A549 (cell line): ENCODE data around the gene SLAMF1. TPM values are rescaled to one million over a fixed set of nuclear protein-coding genes. Genes with fewer than 3 reads are reported as not detected.

Source experiments
- ATAC-seq, 2 experiments: fragments of 200-7000 bp in 1 of 2; fragments of >200 bp in 1 of 2; cut with Nextera tagmentation in 1 of 2; cut with Tn5 transposase in 1 of 2; 3 replicates each; pipeline versions ENCODE4 v1.8.0 to v1.9.1; 2018 to 2020; ENCODE audit warnings: mild to moderate bottlenecking in 1 of 2, moderate library complexity in 1 of 2
- CTCF ChIA-PET: fragments of 300-600 bp; sonication (Branson Sonifier 250); formaldehyde crosslinking; extraction: SDS; loops from one replicate; lab custom pipeline; 2021; ENCODE audit warnings: antibody characterized with exemption, inconsistent platforms; lab: Yijun Ruan, JAX
- POLR2A ChIA-PET: fragments of 350-600 bp; formaldehyde crosslinking; extraction: SDS; loops from one replicate; lab custom pipeline; 2021; ENCODE audit warnings: antibody characterized with exemption, inconsistent platforms; lab: Yijun Ruan, JAX
- DNase-seq, 2 experiments: peaks; one replicate each; pipeline versions ENCODE4 v3.0.0 to v3.0.0-alpha.2; 2011 to 2016; ENCODE audit warnings: low read depth in 1 of 2, low spot score in 1 of 2
- FAIRE-seq: peaks from 2 replicates; lab custom pipeline; 2011; peaks lifted over from hg19 to GRCh38; lab: Jason Lieb, UNC
- H3K27ac ChIP-seq, 2 experiments: fragments of >200 bp; sonication (Bioruptor Twin); formaldehyde crosslinking; 3 replicates each; pipeline ENCODE4 v1.5.1; 2016 to 2017
- H3K4me1 ChIP-seq: fragments of >200 bp; sonication (Bioruptor Twin); formaldehyde crosslinking; 3 replicates; pipeline ENCODE4 v1.6.1; 2016
- H3K4me2 ChIP-seq: fragments of >200 bp; sonication (Bioruptor Twin); formaldehyde crosslinking; 3 replicates; pipeline ENCODE4 v1.6.1; 2016
- H3K4me3 ChIP-seq: fragments of >200 bp; sonication (Bioruptor Twin); formaldehyde crosslinking; 3 replicates; pipeline ENCODE4 v1.5.1; 2016
- H3K9me3 ChIP-seq: fragments of >200 bp; sonication (Bioruptor Twin); formaldehyde crosslinking; 3 replicates; pipeline ENCODE4 v1.6.1; 2016
- CEBPB ChIP-seq, 2 experiments: fragments of >200 bp in 1 of 2; sonication (Bioruptor Twin) in 1 of 2; formaldehyde crosslinking in 1 of 2; IDR thresholded peaks; 2 replicates each; pipeline ENCODE4 v1.6.1; 2012 to 2016
- EHF ChIP-seq: fragments of 250-450 bp; sonication (Bioruptor Pico); IDR thresholded peaks from 2 replicates; pipeline ENCODE4 v1.5.0; 2020; ENCODE audit warnings: mild to moderate bottlenecking
- EHMT2 ChIP-seq: fragments of 200-600 bp; sonication (generic); IDR thresholded peaks from 2 replicates; pipeline ENCODE4 v1.6.1; 2016; ENCODE audit warnings: antibody characterized with exemption, low read depth, mild to moderate bottlenecking, moderate library complexity
- FOXS1 ChIP-seq: fragments of 250-450 bp; sonication (Bioruptor Pico); IDR thresholded peaks from 2 replicates; pipeline ENCODE4 v1.5.0; 2020; ENCODE audit warnings: mild to moderate bottlenecking, moderate library complexity
- HMGXB4 ChIP-seq: fragments of 250-450 bp; sonication (Bioruptor Pico); IDR thresholded peaks from 2 replicates; pipeline ENCODE4 v1.5.0; 2021; ENCODE audit warnings: mild to moderate bottlenecking, moderate library complexity, borderline replicate concordance
- MYC ChIP-seq: IDR thresholded peaks from 2 replicates; pipeline ENCODE4 v1.6.1; 2012; ENCODE audit warnings: mild to moderate bottlenecking, inconsistent platforms, low read length, improper control_type of control experiment, borderline replicate concordance
- POLR2A ChIP-seq: IDR thresholded peaks from 2 replicates; pipeline ENCODE4 v1.6.1; 2012; ENCODE audit warnings: mild to moderate bottlenecking, low read length
- POLR2AphosphoS2 ChIP-seq: conservative IDR thresholded peaks from 2 replicates; pipeline ENCODE4 v1.6.1; 2012; ENCODE audit warnings: low read length, improper control_type of control experiment, inconsistent platforms
- RFX5 ChIP-seq: fragments of 450-650 bp; IDR thresholded peaks from 2 replicates; pipeline ENCODE4 v1.7.1; 2014; ENCODE audit warnings: antibody characterized with exemption, mild to moderate bottlenecking, moderate library complexity
- RNF2 ChIP-seq: fragments of 200-600 bp; sonication (generic); IDR thresholded peaks from 2 replicates; pipeline ENCODE4 v1.6.1; 2016; ENCODE audit warnings: low read depth, mild to moderate bottlenecking, antibody characterized with exemption, moderate library complexity, borderline replicate concordance
- WGBS: methylation state at CpG from one replicate; pipeline ENCODE4 v1.1.6; 2017; ENCODE audit errors: missing lambda C conversion rate; 5-methylcytosine and 5-hydroxymethylcytosine counted together
- polyA plus RNA-seq, 4 experiments: library from polyadenylated mRNA; depleted of rRNA in 3 of 4; stranded (reverse); fragments of >200 nt; fragmentation: RNase III in 1 of 4; extraction: RNeasy Plus Mini Kit Qiagen cat#74134 plus additional on column Dnase treatment in 1 of 4; gene quantifications; 2 replicates in 3 of 4; 3 replicates in 1 of 4; pipeline ENCODE4 v1.2.3, GENCODE V29; 2011 to 2017
- TF ChIP-seq, protein P1 (sequence below): fragments of >200 bp; sonication (Bioruptor Twin); formaldehyde crosslinking; IDR thresholded peaks from 3 replicates; pipeline ENCODE4 v1.5.1; 2016
- TF ChIP-seq, protein P2 (sequence below): fragments of 250-450 bp; sonication (Bioruptor Pico); IDR thresholded peaks from 2 replicates; pipeline ENCODE4 v1.5.0; 2020; ENCODE audit warnings: low read depth, mild to moderate bottlenecking, moderate library complexity
- TF ChIP-seq, protein P3 (sequence below): fragments of >200 bp; sonication (Bioruptor Twin); formaldehyde crosslinking; IDR thresholded peaks from 3 replicates; pipeline ENCODE4 v1.6.1; 2016

The SLAMF1 gene
- polyA plus RNA-seq, 2 of the 4 experiments (the other 2 are of a cell fraction) = not detected

DNA sequence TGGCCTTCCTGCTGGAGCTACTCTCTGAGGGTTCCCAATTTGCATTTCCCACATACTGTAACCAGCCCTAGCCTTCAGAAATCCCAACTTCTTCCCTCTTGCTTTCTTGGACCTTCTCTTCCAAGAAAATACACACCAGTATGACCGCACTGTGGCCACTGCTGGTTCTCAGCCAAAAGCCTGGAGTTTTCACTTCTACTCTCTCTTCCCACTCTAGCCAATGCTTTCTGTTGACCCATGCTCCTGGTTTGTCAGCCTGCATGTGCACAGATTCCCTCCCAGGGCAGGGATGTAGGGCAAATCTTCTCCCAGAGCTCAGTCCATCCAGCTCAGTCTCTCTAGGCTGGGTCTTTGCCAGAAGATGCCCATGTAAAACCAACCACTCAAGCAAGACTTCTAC is 664 bp downstream of the SLAMF1 start (continued):
- TF ChIP-seq RFX5 = no peak
- TF ChIP-seq, protein P1, sequence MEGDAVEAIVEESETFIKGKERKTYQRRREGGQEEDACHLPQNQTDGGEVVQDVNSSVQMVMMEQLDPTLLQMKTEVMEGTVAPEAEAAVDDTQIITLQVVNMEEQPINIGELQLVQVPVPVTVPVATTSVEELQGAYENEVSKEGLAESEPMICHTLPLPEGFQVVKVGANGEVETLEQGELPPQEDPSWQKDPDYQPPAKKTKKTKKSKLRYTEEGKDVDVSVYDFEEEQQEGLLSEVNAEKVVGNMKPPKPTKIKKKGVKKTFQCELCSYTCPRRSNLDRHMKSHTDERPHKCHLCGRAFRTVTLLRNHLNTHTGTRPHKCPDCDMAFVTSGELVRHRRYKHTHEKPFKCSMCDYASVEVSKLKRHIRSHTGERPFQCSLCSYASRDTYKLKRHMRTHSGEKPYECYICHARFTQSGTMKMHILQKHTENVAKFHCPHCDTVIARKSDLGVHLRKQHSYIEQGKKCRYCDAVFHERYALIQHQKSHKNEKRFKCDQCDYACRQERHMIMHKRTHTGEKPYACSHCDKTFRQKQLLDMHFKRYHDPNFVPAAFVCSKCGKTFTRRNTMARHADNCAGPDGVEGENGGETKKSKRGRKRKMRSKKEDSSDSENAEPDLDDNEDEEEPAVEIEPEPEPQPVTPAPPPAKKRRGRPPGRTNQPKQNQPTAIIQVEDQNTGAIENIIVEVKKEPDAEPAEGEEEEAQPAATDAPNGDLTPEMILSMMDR = no peak

- no peaks in the 10 kb centered on the region for H3K9me3 ChIP-seq
- TF ChIP-seq HMGXB4 (CRISPR knock-in tag) (no peak), MYC (no peak), EHF (no peak), EHMT2 (no peak), POLR2AphosphoS2 (no peak), FOXS1 (CRISPR knock-in tag) (no peak), RFX5 (no peak), RNF2 (no peak)
- TF ChIP-seq, protein P2, sequence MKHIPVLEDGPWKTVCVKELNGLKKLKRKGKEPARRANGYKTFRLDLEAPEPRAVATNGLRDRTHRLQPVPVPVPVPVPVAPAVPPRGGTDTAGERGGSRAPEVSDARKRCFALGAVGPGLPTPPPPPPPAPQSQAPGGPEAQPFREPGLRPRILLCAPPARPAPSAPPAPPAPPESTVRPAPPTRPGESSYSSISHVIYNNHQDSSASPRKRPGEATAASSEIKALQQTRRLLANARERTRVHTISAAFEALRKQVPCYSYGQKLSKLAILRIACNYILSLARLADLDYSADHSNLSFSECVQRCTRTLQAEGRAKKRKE (CRISPR knock-in tag) = no peak
- TF ChIP-seq, protein P3, sequence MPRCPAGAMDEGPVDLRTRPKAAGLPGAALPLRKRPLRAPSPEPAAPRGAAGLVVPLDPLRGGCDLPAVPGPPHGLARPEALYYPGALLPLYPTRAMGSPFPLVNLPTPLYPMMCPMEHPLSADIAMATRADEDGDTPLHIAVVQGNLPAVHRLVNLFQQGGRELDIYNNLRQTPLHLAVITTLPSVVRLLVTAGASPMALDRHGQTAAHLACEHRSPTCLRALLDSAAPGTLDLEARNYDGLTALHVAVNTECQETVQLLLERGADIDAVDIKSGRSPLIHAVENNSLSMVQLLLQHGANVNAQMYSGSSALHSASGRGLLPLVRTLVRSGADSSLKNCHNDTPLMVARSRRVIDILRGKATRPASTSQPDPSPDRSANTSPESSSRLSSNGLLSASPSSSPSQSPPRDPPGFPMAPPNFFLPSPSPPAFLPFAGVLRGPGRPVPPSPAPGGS = no peak
- TF ChIP-seq, protein P1 = no peak
- TF ChIP-seq, all 56 proteins: peak for 0
- DNase-seq (no peak), ATAC-seq (no peak), FAIRE-seq (no peak)
- 45% methylated on average over 13 of the region's 13 CpGs for WGBS
- CTCF ChIA-PET = interaction anchor here (0.8 to 3.0 kb wide), 3 partner anchors 27 to 309 kb away, joined by 3 to 8 read pairs (median 4); partner anchors contain the start of gene ITLN2
- H3K4me2 ChIP-seq = peak overlapping the region; percentile 21; the same call in 1 of the 3 replicates
- no peak overlapping the region for H3K27ac ChIP-seq
- POLR2A ChIA-PET = no interaction called here
- no peak overlapping the region for H3K4me3 ChIP-seq
- H3K4me1 ChIP-seq = no peaks in the 10 kb centered on the region
Observed at GRCh38 chr1:160645386-160646130, 1.3 kb downstream of the SLAMF1 start.

DNA sequence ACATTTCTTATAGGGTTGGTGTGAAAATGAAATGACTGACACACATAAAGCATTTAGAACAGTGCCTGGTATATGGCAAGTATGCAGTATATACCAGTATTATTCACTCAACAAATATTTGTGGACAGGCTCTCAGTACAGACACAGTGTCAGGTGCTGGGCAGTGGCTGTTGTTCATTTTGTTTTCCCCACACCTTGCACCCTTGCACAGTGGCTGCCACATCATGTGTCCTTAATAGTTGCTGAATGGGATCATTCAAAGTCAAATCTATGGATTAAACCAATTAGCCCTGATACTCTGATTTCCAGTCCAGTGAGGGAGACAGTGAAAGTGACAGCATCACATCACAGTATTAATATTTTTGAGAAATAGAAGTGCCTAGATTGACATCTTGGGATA is 2.4 kb downstream of the SLAMF1 start:
- H3K4me1 ChIP-seq = no peaks in the 10 kb centered on the region

More for the DNA sequence above, 2.4 kb downstream of the SLAMF1 start:
- DNase-seq = no peak
- TF ChIP-seq CEBPB (IDR thresholded peaks at IDR 0.05) (no peak), POLR2A (no peak)
- FAIRE-seq = no peak
- POLR2A ChIA-PET = no interaction called here
- CTCF ChIA-PET = no interaction called here
- H3K9me3 ChIP-seq = no peaks in the 10 kb centered on the region
- no peak overlapping the region for H3K4me2 ChIP-seq
- no peak overlapping the region for H3K4me3 ChIP-seq
- no peak overlapping the region for H3K27ac ChIP-seq
- ATAC-seq = no peak
